ENCODE data around the gene CNKSR2.
"Not testable (repeated sequence)": the region's sequence is repeated elsewhere in the genome, so short reads cannot be mapped to it uniquely, and the experiment has no call there.

Gene CNKSR2

GRCh38 chrX:21438792-21439191, 64.6 kb downstream of the CNKSR2 start:
- DNase-seq (ENCODE audit: low read depth in 1 of 2, low spot score in 1 of 2), result no peak

GRCh38 chrX:21440911-21441310, 66.7 kb downstream of the CNKSR2 start:
- no peak for DNase-seq (ENCODE audit: low read depth in 1 of 2, low spot score in 1 of 2)

- no peak for DNase-seq (ENCODE audit: low read depth in 1 of 2, low spot score in 1 of 2)
Measured at GRCh38 chrX:21457718-21458117, 83.5 kb downstream of the CNKSR2 start.

- DNase-seq (ENCODE audit: low read depth in 1 of 2, low spot score in 1 of 2), result no peak
Measured at GRCh38 chrX:21469071-21469470, 94.9 kb downstream of the CNKSR2 start.

GRCh38 chrX:21476909-21477308, 102.7 kb downstream of the CNKSR2 start:
- no peak for DNase-seq (ENCODE audit: low read depth in 1 of 2, low spot score in 1 of 2)

- DNase-seq (ENCODE audit: low read depth in 1 of 2, low spot score in 1 of 2), result no peak
Measured at GRCh38 chrX:21479695-21480270, 105.6 kb downstream of the CNKSR2 start.

- DNase-seq (ENCODE audit: low read depth in 1 of 2, low spot score in 1 of 2), result no peak
Measured at GRCh38 chrX:21481761-21482160, 107.5 kb downstream of the CNKSR2 start.

GRCh38 chrX:21484051-21484450, 109.8 kb downstream of the CNKSR2 start:
- not testable (repeated sequence) for DNase-seq (ENCODE audit: low read depth in 1 of 2, low spot score in 1 of 2)

GRCh38 chrX:21487832-21488231, 113.6 kb downstream of the CNKSR2 start:
- no peak for DNase-seq (ENCODE audit: low read depth in 1 of 2, low spot score in 1 of 2)

- DNase-seq (ENCODE audit: low read depth in 1 of 2, low spot score in 1 of 2), result no peak
Measured at GRCh38 chrX:21490341-21490740, 116.1 kb downstream of the CNKSR2 start.

- DNase-seq (ENCODE audit: low read depth in 1 of 2, low spot score in 1 of 2), result no peak
Measured at GRCh38 chrX:21493226-21493830, 119.1 kb downstream of the CNKSR2 start.

- no peak for DNase-seq (ENCODE audit: low read depth in 1 of 2, low spot score in 1 of 2)
Measured at GRCh38 chrX:21503593-21503992, 129.4 kb downstream of the CNKSR2 start.

- no peak for DNase-seq (ENCODE audit: low read depth in 1 of 2, low spot score in 1 of 2)
Measured at GRCh38 chrX:21509912-21510311, 135.7 kb downstream of the CNKSR2 start.

- DNase-seq (ENCODE audit: low read depth in 1 of 2, low spot score in 1 of 2), result no peak
Measured at GRCh38 chrX:21524008-21524407, 149.8 kb downstream of the CNKSR2 start.

GRCh38 chrX:21528076-21528475, 153.9 kb downstream of the CNKSR2 start:
- no peak for DNase-seq (ENCODE audit: low read depth in 1 of 2, low spot score in 1 of 2)

GRCh38 chrX:21529771-21530170, 155.6 kb downstream of the CNKSR2 start:
- no peak for DNase-seq (ENCODE audit: low read depth in 1 of 2, low spot score in 1 of 2)

- DNase-seq (ENCODE audit: low read depth in 1 of 2, low spot score in 1 of 2), result not testable (repeated sequence)
Measured at GRCh38 chrX:21544642-21545041, 170.4 kb downstream of the CNKSR2 start.

- no peak for DNase-seq (ENCODE audit: low read depth in 1 of 2, low spot score in 1 of 2)
Measured at GRCh38 chrX:21559417-21559816, 185.2 kb downstream of the CNKSR2 start.

GRCh38 chrX:21565025-21565424, 190.8 kb downstream of the CNKSR2 start:
- DNase-seq (ENCODE audit: low read depth in 1 of 2, low spot score in 1 of 2), result no peak

- no peak for DNase-seq (ENCODE audit: low read depth in 1 of 2, low spot score in 1 of 2)
Measured at GRCh38 chrX:21574793-21575192, 200.6 kb downstream of the CNKSR2 start.

- no peak for DNase-seq (ENCODE audit: low read depth in 1 of 2, low spot score in 1 of 2)
Measured at GRCh38 chrX:21581479-21581878, 207.3 kb downstream of the CNKSR2 start.

- no peak for DNase-seq (ENCODE audit: low read depth in 1 of 2, low spot score in 1 of 2)
Measured at GRCh38 chrX:21586001-21586400, 211.8 kb downstream of the CNKSR2 start.
